GM13977 (cell line): ENCODE data around the gene GSTO1.
A peak's percentile ranks its signal among the peaks of the same experiment; 100 is the strongest.

ENCODE experiments used
- DNase-seq: peaks from one replicate; pipeline ENCODE4 v3.0.0; 2012; ENCODE audit warnings: low spot score
- in situ Hi-C: fragments of 300-500 bp; cut with MboI; formaldehyde crosslinking; loops from one replicate; pipeline ENCODE4 v1.12.0; 2022; ENCODE audit warnings: low sequenced_read_pairs, low pct_unique_long_range_greater_than_20kb, mixed read lengths, inconsistent platforms; ENCODE audit not compliant: unreplicated experiment
- TF ChIP-seq, protein P1 (sequence below): IDR thresholded peaks from 2 replicates; pipeline ENCODE4 v1.5.1; 2012; ENCODE audit warnings: mild to moderate bottlenecking, control low read depth; ENCODE audit not compliant: insufficient read depth; ENCODE audit errors: extremely low read depth, missing control alignments

The GSTO1 gene

GRCh38 chr10:104281694-104282093, 27.0 kb downstream of the GSTO1 start:
- TF ChIP-seq, protein P1, sequence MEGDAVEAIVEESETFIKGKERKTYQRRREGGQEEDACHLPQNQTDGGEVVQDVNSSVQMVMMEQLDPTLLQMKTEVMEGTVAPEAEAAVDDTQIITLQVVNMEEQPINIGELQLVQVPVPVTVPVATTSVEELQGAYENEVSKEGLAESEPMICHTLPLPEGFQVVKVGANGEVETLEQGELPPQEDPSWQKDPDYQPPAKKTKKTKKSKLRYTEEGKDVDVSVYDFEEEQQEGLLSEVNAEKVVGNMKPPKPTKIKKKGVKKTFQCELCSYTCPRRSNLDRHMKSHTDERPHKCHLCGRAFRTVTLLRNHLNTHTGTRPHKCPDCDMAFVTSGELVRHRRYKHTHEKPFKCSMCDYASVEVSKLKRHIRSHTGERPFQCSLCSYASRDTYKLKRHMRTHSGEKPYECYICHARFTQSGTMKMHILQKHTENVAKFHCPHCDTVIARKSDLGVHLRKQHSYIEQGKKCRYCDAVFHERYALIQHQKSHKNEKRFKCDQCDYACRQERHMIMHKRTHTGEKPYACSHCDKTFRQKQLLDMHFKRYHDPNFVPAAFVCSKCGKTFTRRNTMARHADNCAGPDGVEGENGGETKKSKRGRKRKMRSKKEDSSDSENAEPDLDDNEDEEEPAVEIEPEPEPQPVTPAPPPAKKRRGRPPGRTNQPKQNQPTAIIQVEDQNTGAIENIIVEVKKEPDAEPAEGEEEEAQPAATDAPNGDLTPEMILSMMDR: no peak
- in situ Hi-C loops: no loop called here

GRCh38 chr10:104284846-104285245, 30.2 kb downstream of the GSTO1 start:
- TF ChIP-seq, protein P1: no peak
- in situ Hi-C loops: no loop called here
- DNase-seq: no peak

More at GRCh38 chr10:104281694-104282093, 27.0 kb downstream of the GSTO1 start:
- DNase-seq: no peak

- no peak for DNase-seq
- in situ Hi-C loops: no loop called here
- TF ChIP-seq, protein P1: no peak
Measured at GRCh38 chr10:104286939-104287338, 32.2 kb downstream of the GSTO1 start.

DNA sequence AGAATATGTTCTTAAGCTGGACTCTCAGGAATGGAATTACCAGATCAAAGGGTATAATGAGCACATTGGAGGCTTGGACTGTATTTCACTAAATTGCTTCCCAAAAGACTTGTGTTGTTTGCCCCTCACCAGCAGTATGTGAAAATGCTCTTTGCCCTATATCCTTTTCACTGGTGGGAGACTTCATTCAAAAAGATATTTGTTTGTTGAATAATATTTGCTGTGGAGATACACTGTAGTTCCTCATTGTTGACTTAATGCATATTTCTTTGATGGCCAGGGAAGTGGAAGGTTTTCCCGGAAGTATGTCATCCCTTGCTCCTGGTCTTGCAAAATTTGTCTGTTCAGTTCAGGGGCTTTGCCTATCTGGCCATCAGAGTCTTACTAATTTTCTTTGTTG, 33.7 kb downstream of the GSTO1 start:
- TF ChIP-seq, protein P1: no peak
- DNase-seq: no peak
- in situ Hi-C loops: no loop called here

DNA sequence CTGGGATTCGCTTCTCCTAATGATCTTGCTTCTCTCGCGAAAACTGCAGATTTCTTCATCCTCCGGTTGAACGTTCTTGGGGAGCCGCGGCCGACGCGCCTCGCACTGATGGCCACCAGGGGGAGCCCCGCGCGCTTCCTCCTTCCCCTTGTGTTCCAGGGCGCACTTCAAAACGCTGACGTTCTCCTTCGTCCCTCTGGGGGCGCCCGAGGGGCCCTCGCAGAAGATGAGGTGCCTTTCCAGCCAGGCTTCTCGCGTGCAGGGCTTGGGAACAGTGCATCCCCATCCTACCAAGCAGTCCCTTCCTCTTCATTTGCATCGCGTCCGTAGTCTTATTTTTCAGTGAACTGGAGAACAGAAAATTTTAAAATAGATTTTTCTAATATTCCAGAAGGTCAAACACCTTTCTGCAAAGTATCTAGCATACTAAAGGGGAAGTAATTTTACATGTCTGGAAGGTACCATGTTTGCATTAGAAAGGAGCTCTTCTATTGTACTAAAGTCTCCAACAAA, 36.8 kb downstream of the GSTO1 start:
- in situ Hi-C loops: loop anchor here (10.0 kb wide), 1 partner anchor 53 kb away; no protein-coding TSS in a partner anchor
- peak; percentile 88 for DNase-seq
- TF ChIP-seq, protein P1: peak; percentile 99

DNA sequence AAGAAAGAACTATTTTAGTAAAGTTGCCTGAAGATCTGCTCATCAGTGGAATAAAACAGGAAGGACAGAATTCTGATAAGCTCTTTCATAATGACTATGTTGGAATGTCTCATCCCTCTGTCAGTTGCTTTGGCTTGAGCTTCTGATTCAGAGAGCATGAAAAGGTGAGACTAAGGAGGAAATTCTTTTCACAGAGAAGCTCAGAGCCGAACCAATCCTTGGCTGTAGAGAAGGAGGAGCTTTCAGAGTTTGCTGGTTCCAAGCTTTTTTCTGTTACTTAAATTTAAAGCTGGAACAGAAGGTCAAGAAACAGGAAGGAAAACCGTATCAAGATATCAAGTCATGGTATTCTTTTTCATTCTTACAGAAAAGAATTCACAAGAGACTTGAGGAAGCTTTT, 38.3 kb downstream of the GSTO1 start:
- DNase-seq: no peak
- TF ChIP-seq, protein P1: no peak
- in situ Hi-C loops: loop anchor here (10.0 kb wide), 1 partner anchor 52 kb away; no protein-coding TSS in a partner anchor

DNA sequence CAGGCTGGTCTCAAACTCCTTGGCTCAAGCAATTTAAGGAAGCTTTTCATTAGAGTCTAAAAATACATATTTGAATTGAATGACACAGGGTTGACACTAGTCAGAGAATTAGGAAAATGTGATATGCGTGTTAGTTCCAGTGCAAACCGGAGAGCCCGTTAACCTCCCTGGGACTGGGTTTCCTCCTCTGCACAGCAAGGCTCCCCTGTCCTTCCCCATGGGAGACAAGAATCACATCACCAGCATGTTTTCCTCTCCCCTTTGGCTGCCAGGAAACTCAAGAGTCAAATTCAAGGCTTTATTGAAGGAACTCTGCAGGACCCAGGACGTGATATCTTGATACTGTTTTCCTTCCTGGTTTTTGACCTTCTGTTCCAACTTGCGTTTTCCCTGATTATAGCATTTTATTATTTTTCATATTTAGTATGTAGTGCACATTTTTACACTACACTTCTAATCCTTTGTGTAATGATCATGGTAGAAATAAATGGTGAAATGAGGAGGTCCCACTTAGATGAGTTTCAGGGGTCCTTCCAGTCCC, 39.2 kb downstream of the GSTO1 start:
- no peak for DNase-seq
- TF ChIP-seq, protein P1: no peak
- in situ Hi-C loops: loop anchor here (10.0 kb wide), 1 partner anchor 51 kb away; no protein-coding TSS in a partner anchor
